HG02870 (cell line): ENCODE results near the gene KRT7.
"Not testable (repeated sequence)": the region's sequence is repeated elsewhere in the genome, so short reads cannot be mapped to it uniquely, and the experiment has no call there.

Source experiments
- ATAC-seq: cut with Tn5 transposase; IDR thresholded peaks from one replicate; pipeline ENCODE4 v1.9.1; 2021; ENCODE audit warnings: mild to moderate bottlenecking, moderate library complexity; ENCODE audit not compliant: unreplicated experiment

KRT7 gene

GRCh38 chr12:52254965-52255751 lies 22.1 kb downstream of the KRT7 start:
- ATAC-seq, result no peak

DNA sequence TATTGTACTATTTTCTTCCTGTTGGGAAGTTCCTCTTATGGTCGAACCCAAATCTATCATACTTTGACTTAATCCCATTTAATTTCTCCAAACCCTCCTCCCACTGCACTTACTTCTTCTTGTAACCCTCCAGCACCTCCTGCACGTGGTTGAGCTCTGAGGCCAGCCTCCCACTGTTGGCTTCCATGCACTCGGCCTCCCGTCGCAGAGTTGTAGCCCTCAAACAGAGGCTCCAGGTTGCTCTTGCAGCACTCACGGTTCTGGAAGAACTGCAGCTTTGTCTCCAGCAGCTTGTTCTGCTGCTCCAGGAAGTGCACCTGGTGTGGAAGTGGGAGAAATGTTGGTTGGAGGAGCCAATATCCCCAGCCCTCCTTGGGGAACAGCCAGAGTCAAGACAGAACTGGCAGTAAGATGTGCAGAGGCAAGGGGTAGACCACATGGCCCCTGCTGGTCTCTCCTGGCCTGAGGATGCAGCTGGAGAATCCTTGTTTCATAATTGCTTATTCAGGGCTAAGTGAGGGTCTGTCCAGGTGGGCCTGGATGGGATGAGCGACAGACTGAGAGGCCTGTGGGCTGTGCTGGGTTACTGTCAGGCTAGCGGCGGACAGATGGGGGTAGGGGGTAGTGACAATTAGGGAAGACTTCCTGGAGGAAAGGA lies 23.0 kb downstream of the KRT7 start:
- no peak for ATAC-seq

DNA sequence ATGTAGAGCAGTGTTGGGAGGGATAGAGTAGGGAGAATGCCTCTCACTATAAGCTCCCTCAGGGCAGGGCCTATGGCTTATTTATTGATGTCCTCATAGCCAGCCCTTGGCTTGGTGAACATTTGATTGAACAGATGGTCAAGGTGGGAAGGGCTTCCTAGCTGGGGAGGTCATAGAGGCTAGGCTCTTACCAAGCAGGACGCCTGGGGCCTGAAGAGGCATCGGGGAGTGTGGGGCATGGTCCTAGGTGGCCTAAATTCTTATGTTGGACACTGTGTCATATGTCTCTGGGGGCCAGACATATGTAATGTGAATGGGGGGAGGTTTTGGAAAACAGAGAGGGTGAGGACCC lies 23.5 kb downstream of the KRT7 start:
- ATAC-seq, result no peak

DNA sequence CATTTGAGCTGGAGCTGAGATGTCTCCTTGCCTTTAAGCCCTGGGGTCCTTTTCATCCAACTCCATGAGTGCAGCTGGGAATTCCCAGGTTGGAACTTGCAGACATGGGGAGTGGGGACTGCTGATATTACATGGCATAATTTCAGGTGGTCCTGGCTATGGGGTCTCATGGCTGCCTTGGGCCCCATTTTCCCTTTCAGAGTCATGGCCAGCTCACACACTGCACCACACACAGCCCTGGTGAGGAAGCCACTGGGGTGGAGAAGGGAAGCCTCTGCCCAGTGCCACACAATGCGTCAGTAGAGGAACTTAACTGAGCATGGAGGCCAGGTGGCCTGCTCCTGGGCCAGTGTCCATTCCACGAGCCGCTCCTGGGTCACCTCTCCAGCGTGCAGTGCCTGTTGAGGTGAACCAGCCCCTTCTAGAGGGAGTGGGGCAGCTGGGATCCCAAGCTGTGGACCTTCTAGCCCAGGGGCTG lies 24.1 kb downstream of the KRT7 start:
- no peak for ATAC-seq

GRCh38 chr12:52257922-52258321 lies 24.9 kb downstream of the KRT7 start:
- ATAC-seq, result not testable (repeated sequence)

- ATAC-seq, result no peak
These were observed 25.4 kb downstream of the KRT7 start for GRCh38 chr12:52258335-52258901.

DNA sequence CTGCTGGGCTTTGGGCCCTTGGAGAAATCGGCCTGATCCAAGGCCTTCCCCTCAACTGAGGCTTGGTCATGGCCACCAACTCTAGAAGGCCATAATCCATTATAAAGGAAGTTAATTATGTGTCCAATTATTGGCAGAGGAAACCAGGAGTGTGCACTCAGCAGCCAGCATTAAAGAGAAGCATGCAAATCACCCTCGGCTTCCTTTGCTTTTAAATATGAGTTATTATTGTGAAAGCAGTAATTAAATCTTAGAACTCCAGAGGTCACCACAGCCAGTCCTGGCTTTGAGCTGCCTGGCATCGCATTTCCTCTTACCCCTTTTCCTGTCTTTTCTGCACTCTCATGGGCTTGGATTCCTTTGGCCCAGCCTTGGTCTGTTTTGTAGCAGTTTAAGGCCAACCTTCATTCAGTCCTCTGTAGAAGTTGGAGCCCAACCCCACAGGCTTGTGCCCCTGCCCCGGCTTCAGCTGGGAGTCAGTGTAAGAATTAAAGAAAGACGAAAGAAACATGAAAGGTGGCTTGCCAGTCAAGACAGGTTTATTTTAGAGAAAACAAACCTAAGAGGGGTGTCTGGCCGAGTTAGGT lies 26.7 kb downstream of the KRT7 start:
- no peak for ATAC-seq

GRCh38 chr12:52260361-52261207 lies 27.5 kb downstream of the KRT7 start:
- no peak for ATAC-seq

- no peak for ATAC-seq
These were observed 28.1 kb downstream of the KRT7 start for GRCh38 chr12:52261208-52261484.

GRCh38 chr12:52262286-52262685 lies 29.2 kb downstream of the KRT7 start:
- ATAC-seq, result no peak

GRCh38 chr12:52263761-52264434 lies 30.9 kb downstream of the KRT7 start:
- ATAC-seq, result no peak

DNA sequence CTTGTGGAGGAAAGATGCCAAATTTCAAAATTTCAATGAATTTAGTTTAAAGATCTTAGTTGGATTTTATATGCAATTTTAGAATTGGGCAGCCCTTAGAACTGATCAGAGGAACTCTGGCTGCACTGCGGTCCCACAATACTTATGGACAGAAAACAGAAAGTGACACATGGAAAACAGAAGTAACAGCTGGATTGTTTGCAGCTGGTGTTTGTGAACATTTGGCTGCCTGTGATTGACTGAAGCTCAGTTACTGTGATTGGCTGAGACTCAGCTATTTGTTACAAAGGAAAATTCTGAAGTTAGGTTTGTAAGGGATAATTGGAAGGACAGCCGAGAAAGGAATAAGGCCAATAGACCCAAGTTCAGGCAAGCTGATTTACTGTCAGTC lies 31.4 kb downstream of the KRT7 start:
- ATAC-seq, result no peak

- no peak for ATAC-seq
These were observed 33.5 kb downstream of the KRT7 start for GRCh38 chr12:52266514-52266913.

- ATAC-seq, result no peak
These were observed 34.2 kb downstream of the KRT7 start for GRCh38 chr12:52267266-52267665.

GRCh38 chr12:52267699-52268098 lies 34.7 kb downstream of the KRT7 start:
- ATAC-seq, result no peak

DNA sequence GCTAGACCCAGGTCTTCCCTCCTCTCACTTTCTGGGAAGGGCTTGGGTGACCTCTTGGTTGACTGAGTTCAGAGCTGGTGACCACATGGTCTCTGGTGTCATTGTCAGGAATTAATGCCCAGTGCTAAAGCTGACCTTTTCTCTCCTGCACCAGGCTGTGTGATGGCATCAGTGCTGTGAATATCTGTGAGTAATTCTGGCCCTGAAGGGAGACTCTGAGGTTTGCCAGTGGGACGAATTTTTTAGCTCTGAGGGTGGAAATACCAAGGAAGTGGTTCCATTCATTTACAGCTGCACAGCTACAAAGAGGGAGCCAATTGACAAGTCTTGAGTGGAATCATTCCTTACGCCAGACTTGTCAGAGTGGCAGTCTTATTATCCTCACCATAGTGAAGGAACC lies 35.2 kb downstream of the KRT7 start:
- ATAC-seq, result no peak

DNA sequence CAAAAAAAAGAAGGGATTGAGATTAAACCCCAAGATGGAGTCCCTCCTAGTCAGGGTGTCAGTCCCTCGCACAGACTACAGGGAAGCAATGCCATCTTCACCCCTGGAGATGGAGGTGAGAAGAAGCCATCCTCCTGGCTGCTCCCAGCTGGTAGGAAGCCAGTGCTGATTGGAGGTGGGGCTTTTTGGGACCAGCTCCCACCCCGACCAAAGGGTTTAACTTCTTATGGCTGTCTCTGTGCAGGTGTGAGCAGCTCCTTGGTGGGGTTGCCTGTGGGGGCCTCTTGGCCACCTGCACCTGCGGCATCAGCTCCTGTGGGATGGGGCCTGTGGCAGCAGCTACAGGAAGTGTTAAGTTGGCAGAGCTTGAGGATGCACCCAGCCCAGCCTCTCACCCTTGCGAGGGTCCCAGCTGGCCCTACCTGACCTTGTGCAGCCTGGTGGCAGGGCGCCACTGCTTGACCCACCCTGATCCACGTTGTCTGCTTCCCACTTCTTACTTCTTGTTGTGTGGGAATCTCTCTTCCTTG lies 37.6 kb downstream of the KRT7 start:
- no peak for ATAC-seq

- ATAC-seq, result no peak
These were observed 38.1 kb downstream of the KRT7 start for GRCh38 chr12:52271158-52271557.

GRCh38 chr12:52274521-52275120 lies 41.6 kb downstream of the KRT7 start, which contains the start of gene KRT86:
TSS of gene KRT86 (plus strand) at chr12:52274645. CDS start at chr12:52301917, 27,272 bp downstream.
- no peak for ATAC-seq

GRCh38 chr12:52275686-52276085 lies 42.6 kb downstream of the KRT7 start:
- no peak for ATAC-seq
